Upper lobe of right lung (tissue), 1 donor: ENCODE results near the gene SHROOM3. TPM values are rescaled to one million over a fixed set of nuclear protein-coding genes. Genes with fewer than 3 reads are reported as not detected.
A peak's percentile ranks its signal among the peaks of the same experiment; 100 is the strongest.

Source experiments
- ATAC-seq: fragments of 200-7000 bp; cut with Tn5 transposase; one replicate; pipeline ENCODE4 v1.9.1; 2020; ENCODE audit warnings: mild to moderate bottlenecking, moderate library complexity
- DNase-seq: peaks from one replicate; pipeline ENCODE4 v3.0.0-alpha.2; 2020
- H3K27ac ChIP-seq: fragments of 200-600 bp; one replicate; pipeline ENCODE4 v1.8.0; 2022
- H3K27me3 ChIP-seq: fragments of 200-600 bp; one replicate; pipeline ENCODE4 v1.8.0; 2022; ENCODE audit warnings: mild to moderate bottlenecking
- H3K36me3 ChIP-seq: fragments of 200-600 bp; one replicate; pipeline ENCODE4 v1.8.0; 2022
- H3K4me1 ChIP-seq: fragments of 200-600 bp; one replicate; pipeline ENCODE4 v1.8.0; 2022
- H3K4me3 ChIP-seq: fragments of 200-600 bp; one replicate; pipeline ENCODE4 v1.8.0; 2022; ENCODE audit warnings: mild to moderate bottlenecking
- H3K9me3 ChIP-seq: fragments of 200-600 bp; one replicate; pipeline ENCODE4 v1.8.0; 2022
- intact Hi-C: fragments of 100-400 bp; cut with DNase I; formaldehyde crosslinking; loops from one replicate; pipeline ENCODE4 v1.11.0; 2022
- total RNA-seq: library from RNA; stranded (reverse); fragmentation: NEBNext Ultra II Directional; extraction: Animal tissue kit (Norgen Biotek cat#: 25700); gene quantifications from one replicate; pipeline ENCODE4 v1.2.1, GENCODE V29; 2021
- TF ChIP-seq, protein P1 (sequence below): fragments of 200-600 bp; IDR thresholded peaks from one replicate; pipeline ENCODE4 v1.8.0; 2022; ENCODE audit warnings: antibody characterized with exemption
- donor health status: DM: no; HTN: yes; CAD: no; lungs with severe emphysema.

Gene SHROOM3
- total RNA-seq, 1 donor from 2014 or later, result 73.3 TPM

DNA sequence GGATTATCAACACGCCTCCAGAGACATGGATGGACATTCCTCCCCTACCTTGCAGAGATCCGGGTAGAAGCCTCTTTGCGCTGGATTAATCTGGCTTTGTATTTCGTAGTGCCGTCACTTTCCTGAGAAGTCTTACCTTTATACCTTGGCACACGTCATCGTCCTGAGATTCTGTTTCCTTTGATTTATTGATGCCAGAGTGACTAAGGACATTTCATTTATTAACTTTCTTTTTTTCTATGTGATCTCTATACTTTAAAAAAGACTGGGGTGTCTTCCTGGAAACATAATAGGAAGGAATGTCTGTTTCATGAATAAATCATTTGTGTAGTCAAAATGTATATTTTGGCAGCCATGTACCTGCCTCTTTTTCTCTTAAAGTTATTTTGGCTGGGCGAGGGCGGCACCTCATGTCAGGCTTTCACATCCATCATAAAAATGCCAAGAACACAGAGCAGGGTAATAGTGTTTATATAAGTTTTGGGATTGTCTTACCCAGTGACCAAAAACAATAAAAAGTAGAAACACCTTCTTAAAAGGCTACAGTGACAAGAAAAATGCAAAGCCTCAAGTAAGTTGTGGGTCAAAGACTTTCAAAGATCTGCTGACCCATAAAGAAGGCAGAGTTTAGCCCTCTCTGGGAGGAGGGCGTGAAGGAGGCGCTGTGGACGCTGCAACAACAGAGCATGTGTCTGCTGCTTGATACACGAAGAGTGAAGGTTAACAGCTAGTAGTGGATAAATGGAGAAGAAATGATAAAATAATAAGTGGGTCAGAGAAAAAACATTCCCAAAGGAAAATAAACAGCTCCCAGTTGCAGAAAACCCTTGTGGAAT is 124.4 kb downstream of the SHROOM3 start:
- H3K4me3 ChIP-seq, result no peak overlapping the region
- intact Hi-C loops, result no loop called here
- H3K4me1 ChIP-seq, result no peaks in the 10 kb centered on the region
- TF ChIP-seq, protein P1, sequence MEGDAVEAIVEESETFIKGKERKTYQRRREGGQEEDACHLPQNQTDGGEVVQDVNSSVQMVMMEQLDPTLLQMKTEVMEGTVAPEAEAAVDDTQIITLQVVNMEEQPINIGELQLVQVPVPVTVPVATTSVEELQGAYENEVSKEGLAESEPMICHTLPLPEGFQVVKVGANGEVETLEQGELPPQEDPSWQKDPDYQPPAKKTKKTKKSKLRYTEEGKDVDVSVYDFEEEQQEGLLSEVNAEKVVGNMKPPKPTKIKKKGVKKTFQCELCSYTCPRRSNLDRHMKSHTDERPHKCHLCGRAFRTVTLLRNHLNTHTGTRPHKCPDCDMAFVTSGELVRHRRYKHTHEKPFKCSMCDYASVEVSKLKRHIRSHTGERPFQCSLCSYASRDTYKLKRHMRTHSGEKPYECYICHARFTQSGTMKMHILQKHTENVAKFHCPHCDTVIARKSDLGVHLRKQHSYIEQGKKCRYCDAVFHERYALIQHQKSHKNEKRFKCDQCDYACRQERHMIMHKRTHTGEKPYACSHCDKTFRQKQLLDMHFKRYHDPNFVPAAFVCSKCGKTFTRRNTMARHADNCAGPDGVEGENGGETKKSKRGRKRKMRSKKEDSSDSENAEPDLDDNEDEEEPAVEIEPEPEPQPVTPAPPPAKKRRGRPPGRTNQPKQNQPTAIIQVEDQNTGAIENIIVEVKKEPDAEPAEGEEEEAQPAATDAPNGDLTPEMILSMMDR, result no peak
- no peaks in the 10 kb centered on the region for H3K36me3 ChIP-seq
- DNase-seq (no peak), ATAC-seq (no peak)
- H3K27ac ChIP-seq, result no peak overlapping the region
- no peaks in the 10 kb centered on the region for H3K27me3 ChIP-seq
- H3K9me3 ChIP-seq, result no peaks in the 10 kb centered on the region

GRCh38 chr4:76562161-76562560 is 127.1 kb downstream of the SHROOM3 start:
- Histone ChIP-seq H3K4me1 (no peaks in the 10 kb centered on the region), H3K9me3 (no peaks in the 10 kb centered on the region), H3K27me3 (no peaks in the 10 kb centered on the region), H3K27ac (no peak overlapping the region), H3K4me3 (no peak overlapping the region), H3K36me3 (no peaks in the 10 kb centered on the region)
- no peak for ATAC-seq
- intact Hi-C loops, result no loop called here
- no peak for DNase-seq
- TF ChIP-seq, protein P1, result no peak

- TF ChIP-seq, protein P1, result no peak
- ATAC-seq, result no peak
- Histone ChIP-seq H3K27ac (no peak overlapping the region), H3K9me3 (no peaks in the 10 kb centered on the region), H3K36me3 (no peaks in the 10 kb centered on the region), H3K27me3 (no peaks in the 10 kb centered on the region), H3K4me1 (no peaks in the 10 kb centered on the region), H3K4me3 (no peak overlapping the region)
- intact Hi-C loops, result no loop called here
- DNase-seq, result no peak
Measured at GRCh38 chr4:76562836-76563453, 127.9 kb downstream of the SHROOM3 start.

GRCh38 chr4:76563454-76564122 is 128.6 kb downstream of the SHROOM3 start:
- ATAC-seq, result peak; percentile 62
- H3K9me3 ChIP-seq, result no peaks in the 10 kb centered on the region
- no peaks in the 10 kb centered on the region for H3K4me1 ChIP-seq
- no peaks in the 10 kb centered on the region for H3K27me3 ChIP-seq
- intact Hi-C loops, result no loop called here
- DNase-seq, result no peak
- no peak overlapping the region for H3K27ac ChIP-seq
- H3K36me3 ChIP-seq, result no peaks in the 10 kb centered on the region
- TF ChIP-seq, protein P1, result no peak
- no peak overlapping the region for H3K4me3 ChIP-seq

DNA sequence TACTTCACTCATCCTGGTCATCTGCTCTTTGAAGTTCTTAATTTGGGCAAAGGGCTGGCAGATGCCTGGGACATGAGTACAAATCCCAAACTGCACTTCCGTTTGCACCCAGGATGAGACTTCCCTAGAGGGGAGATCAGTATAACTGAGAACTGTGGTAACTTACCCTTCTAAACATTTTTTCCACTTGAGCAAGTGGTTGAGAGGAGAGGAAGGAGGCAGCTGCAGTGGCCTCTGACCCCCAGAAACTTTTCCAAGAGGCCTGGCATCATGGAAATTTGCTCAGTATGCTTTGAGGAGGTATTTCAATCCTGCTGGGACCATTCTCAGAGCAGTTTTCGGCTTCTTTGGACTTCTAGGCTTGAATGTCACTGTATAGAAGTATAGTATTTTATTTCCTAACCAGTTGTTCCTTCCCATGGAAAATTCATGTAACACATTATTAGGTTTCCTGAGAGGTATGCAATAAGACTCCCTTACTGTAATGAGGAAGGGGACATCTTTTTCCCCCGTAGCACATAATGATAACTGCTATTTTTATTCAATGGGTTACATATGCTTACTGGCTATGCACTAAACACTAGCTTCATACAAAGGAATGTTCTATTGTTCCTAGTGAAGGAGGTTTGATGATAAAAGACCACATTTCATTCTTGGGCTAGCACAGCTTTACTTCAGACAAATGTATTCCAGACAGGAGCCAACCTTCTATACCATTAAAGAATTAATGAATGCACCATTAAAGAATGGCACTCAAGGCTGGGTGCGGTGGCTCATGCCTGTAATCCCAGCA is 129.3 kb downstream of the SHROOM3 start:
- no peak for DNase-seq
- intact Hi-C loops, result no loop called here
- TF ChIP-seq, protein P1, result no peak
- Histone ChIP-seq H3K27me3 (no peaks in the 10 kb centered on the region), H3K4me1 (no peaks in the 10 kb centered on the region), H3K4me3 (no peak overlapping the region), H3K27ac (no peak overlapping the region), H3K36me3 (no peaks in the 10 kb centered on the region), H3K9me3 (no peaks in the 10 kb centered on the region)
- ATAC-seq, result no peak
